Esophagus squamous epithelium (tissue), 4 donors: ENCODE measurements around the gene PXYLP1.

Experiments used
- CTCF ChIP-seq, 6 experiments: fragments of 450-650 bp in 4 of 6; fragments of 200-600 bp in 2 of 6; sonication (generic) in 2 of 6; IDR thresholded peaks; one replicate each; pipeline ENCODE4 v1.5.1; 2016 to 2019; ENCODE audit warnings: antibody characterized with exemption in 6 of 6, mild to moderate bottlenecking in 4 of 6, moderate library complexity in 4 of 6
- POLR2A ChIP-seq, 4 donors: fragments of 450-650 bp; IDR thresholded peaks; one replicate each; pipeline ENCODE4 v1.6.1; 2017; ENCODE audit warnings: antibody characterized with exemption in 4 of 4, mild to moderate bottlenecking in 4 of 4, moderate library complexity in 3 of 4

- TF ChIP-seq CTCF (IDR thresholded peaks at IDR 0.05) (no peak), POLR2A (IDR thresholded peaks at IDR 0.05) (no peak)
Observed at GRCh38 chr3:141241616-141242376, 10.2 kb downstream of the PXYLP1 start.
